IMR-90 (cell line): ENCODE results near the gene ABTB2. TPM values are rescaled to one million over a fixed set of nuclear protein-coding genes. Genes with fewer than 3 reads are reported as not detected.

Experiments used
- ATAC-seq: fragments of 200-7000 bp; cut with Tn5 transposase; 2 replicates; pipeline ENCODE4 v1.9.1; 2020; ENCODE audit warnings: low read depth, mild to moderate bottlenecking, moderate library complexity
- BruUV-seq: library from RNA; stranded (reverse); fragments of 400-500 nt; replicated peaks from 2 replicates; lab custom pipeline; 2021; lab: Mats Ljungman, UMichigan
- CTCF ChIA-PET: fragments of 300-600 bp; formaldehyde crosslinking; extraction: SDS; loops from one replicate; lab custom pipeline; 2021; ENCODE audit warnings: antibody characterized with exemption; lab: Yijun Ruan, JAX
- POLR2A ChIA-PET: fragments of 300-600 bp; sonication (Branson Sonifier 250); formaldehyde crosslinking; loops from one replicate; lab custom pipeline; 2022; ENCODE audit warnings: antibody characterized with exemption; ENCODE audit not compliant: unreplicated experiment; lab: Charles Lee
- DNase-seq: peaks from one replicate; pipeline ENCODE4 v3.0.0; 2013
- H2AFZ ChIP-seq: replicated peaks from 2 replicates; pipeline ENCODE3; 2013; ENCODE audit warnings: low read length, mild to moderate bottlenecking; ENCODE audit not compliant: poor library complexity
- H2AK5ac ChIP-seq: 2 replicates; pipeline ENCODE4 v1.6.1; 2013; ENCODE audit warnings: low read depth, low read length, inconsistent platforms
- H2AK9ac ChIP-seq: replicated peaks from 2 replicates; pipeline ENCODE3; 2013; ENCODE audit warnings: mild to moderate bottlenecking, low read depth, low read length, moderate library complexity; ENCODE audit not compliant: poor library complexity
- H2BK120ac ChIP-seq: 2 replicates; pipeline ENCODE4 v1.6.1; 2013; ENCODE audit warnings: low read depth, low read length, inconsistent platforms
- H2BK15ac ChIP-seq: 3 replicates; pipeline ENCODE4 v1.6.1; 2013; ENCODE audit warnings: low read depth, low read length, inconsistent platforms
- H2BK20ac ChIP-seq: 2 replicates; pipeline ENCODE4 v1.6.1; 2013; ENCODE audit warnings: low read depth, mild to moderate bottlenecking, inconsistent platforms, low read length, moderate library complexity
- H2BK5ac ChIP-seq: 2 replicates; pipeline ENCODE4 v1.6.1; 2013; ENCODE audit warnings: mild to moderate bottlenecking, low read depth, low read length, inconsistent platforms; ENCODE audit not compliant: poor library complexity, severe bottlenecking
- H3K14ac ChIP-seq: replicated peaks from 2 replicates; pipeline ENCODE4 v1.6.1; 2013; ENCODE audit warnings: low read depth, low read length, inconsistent platforms
- H3K18ac ChIP-seq: 2 replicates; pipeline ENCODE4 v1.6.1; 2013; ENCODE audit warnings: low read depth, low read length, control low read depth
- H3K23ac ChIP-seq: 2 replicates; pipeline ENCODE4 v1.6.1; 2013; ENCODE audit warnings: low read depth, low read length, inconsistent platforms
- H3K27ac ChIP-seq: 2 replicates; pipeline ENCODE4 v1.5.1; 2013; ENCODE audit warnings: mild to moderate bottlenecking, control low read depth, low read length; ENCODE audit not compliant: insufficient read depth
- H3K27me3 ChIP-seq: 2 replicates; pipeline ENCODE4 v1.6.1; 2013; ENCODE audit warnings: low read length; ENCODE audit not compliant: control insufficient read depth, insufficient read depth
- H3K36me3 ChIP-seq: 2 replicates; pipeline ENCODE4 v1.6.1; 2013; ENCODE audit warnings: low read length, mixed read lengths; ENCODE audit not compliant: control insufficient read depth, insufficient read depth
- H3K4ac ChIP-seq: 2 replicates; pipeline ENCODE4 v1.6.1; 2013; ENCODE audit warnings: low read depth, low read length, inconsistent platforms
- H3K4me1 ChIP-seq: 2 replicates; pipeline ENCODE4 v1.6.1; 2013; ENCODE audit warnings: low read length, mixed read lengths; ENCODE audit not compliant: control insufficient read depth, insufficient read depth
- H3K4me2 ChIP-seq: 2 replicates; pipeline ENCODE4 v1.6.1; 2013; ENCODE audit warnings: low read depth, mild to moderate bottlenecking, control low read depth, low read length, moderate library complexity
- H3K4me3 ChIP-seq: 2 replicates; pipeline ENCODE4 v1.5.1; 2013; ENCODE audit warnings: low read depth, mild to moderate bottlenecking, control low read depth, low read length, moderate library complexity; ENCODE audit not compliant: insufficient read depth
- H3K56ac ChIP-seq: 2 replicates; pipeline ENCODE4 v1.6.1; 2013; ENCODE audit warnings: low read length, inconsistent platforms; ENCODE audit not compliant: insufficient read depth; ENCODE audit errors: extremely low read depth
- H3K79me1 ChIP-seq, 2 experiments: 2 replicates each; pipeline ENCODE4 v1.6.1; 2013; ENCODE audit warnings: low read length in 2 of 2, inconsistent platforms in 1 of 2, low read depth in 1 of 2
- H3K9ac ChIP-seq: 2 replicates; pipeline ENCODE4 v1.6.1; 2013; ENCODE audit warnings: low read depth, low read length, control low read depth
- H3K9me1 ChIP-seq: 2 replicates; pipeline ENCODE4 v1.6.1; 2013; ENCODE audit warnings: low read length, inconsistent platforms; ENCODE audit not compliant: insufficient read depth
- H3K9me3 ChIP-seq: 2 replicates; pipeline ENCODE4 v1.6.1; 2013; ENCODE audit warnings: low read length; ENCODE audit not compliant: control insufficient read depth, insufficient read depth
- H4K20me1 ChIP-seq: 2 replicates; pipeline ENCODE4 v1.6.1; 2013; ENCODE audit warnings: low read length, inconsistent platforms; ENCODE audit not compliant: insufficient read depth
- H4K5ac ChIP-seq: 2 replicates; pipeline ENCODE4 v1.6.1; 2013; ENCODE audit warnings: mild to moderate bottlenecking, low read depth, low read length, control low read depth
- H4K8ac ChIP-seq, 2 experiments: 2 replicates each; pipeline ENCODE4 v1.6.1; 2013; ENCODE audit warnings: low read depth in 2 of 2, low read length in 2 of 2, control low read depth in 1 of 2, inconsistent platforms in 1 of 2
- H4K91ac ChIP-seq: 2 replicates; pipeline ENCODE4 v1.6.1; 2013; ENCODE audit warnings: low read depth, low read length, inconsistent platforms; ENCODE audit not compliant: insufficient read depth
- BHLHE40 ChIP-seq: fragments of 150-350 bp; IDR thresholded peaks from 2 replicates; pipeline ENCODE4 v1.6.1; 2016; ENCODE audit warnings: mild to moderate bottlenecking, low read depth, low read length
- FOS ChIP-seq: fragments of 150-350 bp; IDR thresholded peaks from 2 replicates; pipeline ENCODE4 v1.6.1; 2016; ENCODE audit warnings: low read depth, low read length
- WGBS, 2 experiments: methylation state at CpG; one replicate each; pipeline versions ENCODE4 v1.1.5 to v1.1.7; 2013; ENCODE audit warnings: missing lambda C conversion rate in 2 of 2; ENCODE audit not compliant: insufficient read length in 1 of 2; ENCODE audit errors: extremely low coverage in 2 of 2; 5-methylcytosine and 5-hydroxymethylcytosine counted together
- dilution Hi-C: fragments of 300-500 bp; cut with HindIII; formaldehyde crosslinking; loops from one replicate; pipeline ENCODE4 v1.14.3; 2018; ENCODE audit warnings: low sequenced_read_pairs; ENCODE audit not compliant: unreplicated experiment
- in situ Hi-C: fragments of 300-500 bp; cut with MboI; formaldehyde crosslinking; loops from 3 replicates; pipeline ENCODE4 v1.14.3; 2019; ENCODE audit warnings: low sequenced_read_pairs, inconsistent platforms, mixed read lengths
- intact Hi-C: fragments of 100-400 bp; cut with micrococcal nuclease; formaldehyde crosslinking; loops from 2 replicates; pipeline ENCODE4 v1.10.0; 2022
- polyA plus RNA-seq, 3 experiments: library from polyadenylated mRNA; depleted of rRNA; stranded (reverse); fragments of >200 nt; gene quantifications; 2 replicates each; pipeline ENCODE4 v1.2.3, GENCODE V29; 2012; ENCODE audit warnings: low replicate concordance in 1 of 3
- total RNA-seq: library from RNA; depleted of rRNA; stranded (reverse); fragments of >200 nt; gene quantifications from 2 replicates; pipeline ENCODE4 v1.2.3, GENCODE V29; 2012

The ABTB2 gene
- total and polyA plus RNA-seq, 2 of the 4 experiments (the other 2 are of a cell fraction): 0.18 to 2.0 TPM

DNA sequence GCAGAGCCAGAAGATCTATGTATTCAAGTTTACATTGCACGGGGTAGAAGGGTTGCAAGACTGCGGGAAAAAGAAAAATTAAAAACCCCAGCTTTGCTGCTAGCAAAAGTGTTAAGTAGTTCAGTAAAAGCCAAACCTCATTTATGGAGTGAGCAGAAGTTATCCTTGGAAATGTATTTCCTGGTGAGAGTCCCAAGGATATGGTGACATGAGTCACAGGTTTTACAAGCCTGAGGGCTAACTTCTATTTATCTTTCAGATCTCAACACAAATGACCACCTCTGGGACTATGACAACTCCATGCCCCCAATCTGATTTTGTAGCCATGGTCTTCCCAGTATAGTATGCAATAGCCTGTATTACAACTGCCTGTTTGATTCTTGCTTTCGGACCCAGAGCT, 26.1 kb downstream of the ABTB2 start:
- H2AK9ac ChIP-seq: no peak overlapping the region
- dilution Hi-C loops: loop anchor here (25.0 kb wide), 1 partner anchor 144 kb away; no protein-coding TSS in a partner anchor
- CTCF ChIA-PET: no interaction called here

More for the DNA sequence above, 26.1 kb downstream of the ABTB2 start:
- 80% methylated on average over 1 of the region's 3 CpGs; no CpG with 5 or more reads in 1 of the 2 experiments for WGBS, 2 experiments
- no TSS peak for BruUV-seq
- no peak overlapping the region for H3K4me2 ChIP-seq
- no peaks in the 10 kb centered on the region for H3K79me1 ChIP-seq
- no peak overlapping the region for H3K14ac ChIP-seq
- no peak overlapping the region for H2AK5ac ChIP-seq
- H4K20me1 ChIP-seq: no peaks in the 10 kb centered on the region
- no peak overlapping the region for H2BK15ac ChIP-seq
- H3K27me3 ChIP-seq: peaks cover 18% of the 10 kb centered on the region
- no peaks in the 10 kb centered on the region for H3K36me3 ChIP-seq
- no peak overlapping the region for H3K27ac ChIP-seq
- in situ Hi-C loops: no loop called here
- no peak overlapping the region for H3K23ac ChIP-seq
- no peak overlapping the region for H3K4me3 ChIP-seq
- H3K18ac ChIP-seq: no peak overlapping the region
- no peaks in the 10 kb centered on the region for H3K9me3 ChIP-seq
- H4K8ac ChIP-seq: no peak overlapping the region
- peaks cover 2% of the 10 kb centered on the region; the same call in 1 of the 2 replicates for H3K4me1 ChIP-seq
- no peak overlapping the region for H2BK20ac ChIP-seq
- H2BK5ac ChIP-seq: no peak overlapping the region
- H3K4ac ChIP-seq: no peak overlapping the region
- no peak overlapping the region for H4K91ac ChIP-seq
- no peak overlapping the region for H3K56ac ChIP-seq
- POLR2A ChIA-PET: no interaction called here
- H2BK120ac ChIP-seq: no peak overlapping the region
- no peak; the same call in 1 of the 2 replicates for ATAC-seq
- DNase-seq: no peak
- H3K9me1 ChIP-seq: peaks cover 3% of the 10 kb centered on the region; the same call in 1 of the 2 replicates
- no peak overlapping the region for H2AFZ ChIP-seq
- H4K5ac ChIP-seq: no peak overlapping the region
- intact Hi-C loops: no loop called here
- no peak overlapping the region for H3K9ac ChIP-seq
- TF ChIP-seq FOS (no peak), BHLHE40 (no peak)
